Pulmonary artery endothelial cell (primary cell): ENCODE data around the gene SH3BP4. TPM values are rescaled to one million over a fixed set of nuclear protein-coding genes. Genes with fewer than 3 reads are reported as not detected.

Experiments
- DNase-seq: peaks from one replicate; pipeline ENCODE4 v3.0.0-alpha.2; 2011; ENCODE audit warnings: low read depth, low spot score
- total RNA-seq: library from RNA; depleted of rRNA; stranded (reverse); fragments of >200 nt; gene quantifications from 2 replicates; pipeline ENCODE4 v1.2.3, GENCODE V29; 2014

The SH3BP4 gene
- total RNA-seq, 1 donor from 2014 or later, result 47.7 TPM

DNA sequence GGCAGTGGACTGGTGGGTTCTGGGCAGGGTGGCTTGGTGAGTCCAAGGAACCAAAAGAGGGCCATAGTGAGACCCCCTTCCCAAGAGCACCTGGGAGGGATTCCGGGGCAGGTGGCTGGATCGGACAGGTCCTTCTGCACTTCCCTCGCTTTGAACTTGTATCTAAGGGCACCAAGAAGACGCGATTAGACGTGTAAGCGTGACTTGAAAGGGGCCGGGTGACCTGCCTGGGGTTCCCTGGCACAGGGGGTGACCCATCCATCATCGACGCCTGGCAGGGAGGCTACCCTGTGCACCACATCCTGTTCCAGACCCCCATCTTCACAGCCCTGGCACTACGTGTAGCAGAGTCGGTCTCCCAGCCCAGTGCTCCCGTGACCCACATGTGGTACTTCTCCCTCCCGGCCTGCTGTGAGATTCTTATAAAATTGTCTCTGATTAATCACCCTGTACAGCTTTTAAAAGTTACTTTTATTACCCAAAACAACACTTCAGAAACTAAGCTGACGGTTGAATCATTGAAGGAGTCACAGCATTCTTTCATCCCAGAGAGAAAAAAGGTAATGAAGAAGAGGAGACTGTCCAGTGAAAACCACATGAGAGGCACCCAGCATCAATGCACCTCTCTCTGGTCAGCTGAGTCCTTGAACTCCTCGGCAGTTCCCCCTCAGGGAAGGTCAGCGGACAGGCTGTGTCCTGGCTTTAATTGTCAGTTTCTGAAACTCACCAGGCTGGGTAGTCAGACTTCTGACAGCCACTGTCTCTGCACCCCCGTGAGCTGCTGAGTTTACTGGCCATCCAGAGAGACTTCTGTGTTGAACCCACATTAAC lies 13.0 kb downstream of the SH3BP4 start:
- DNase-seq, result no peak

DNA sequence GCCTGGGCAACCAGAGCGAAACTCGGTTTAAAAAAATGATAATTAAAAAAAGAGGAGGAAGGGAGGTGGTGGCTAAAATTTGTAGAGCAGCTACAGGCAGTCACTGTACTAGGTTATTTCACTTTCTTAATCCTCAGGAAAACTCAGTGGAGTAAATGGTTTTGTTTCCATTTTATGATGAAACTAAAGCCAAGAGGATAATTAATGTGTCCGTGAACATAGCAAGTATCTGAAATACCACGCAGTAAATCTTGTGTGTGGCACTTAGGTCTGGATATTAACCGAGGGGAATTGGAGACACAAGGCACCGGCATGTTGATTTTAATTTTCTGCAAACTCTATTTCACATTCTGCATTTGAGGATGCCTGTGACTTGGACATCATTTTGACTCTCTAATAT lies 14.5 kb downstream of the SH3BP4 start:
- no peak for DNase-seq

GRCh38 chr2:234967201-234967869 lies 15.5 kb downstream of the SH3BP4 start:
- no peak for DNase-seq

- no peak for DNase-seq
Measured at GRCh38 chr2:234967870-234968208, 16.0 kb downstream of the SH3BP4 start.

DNA sequence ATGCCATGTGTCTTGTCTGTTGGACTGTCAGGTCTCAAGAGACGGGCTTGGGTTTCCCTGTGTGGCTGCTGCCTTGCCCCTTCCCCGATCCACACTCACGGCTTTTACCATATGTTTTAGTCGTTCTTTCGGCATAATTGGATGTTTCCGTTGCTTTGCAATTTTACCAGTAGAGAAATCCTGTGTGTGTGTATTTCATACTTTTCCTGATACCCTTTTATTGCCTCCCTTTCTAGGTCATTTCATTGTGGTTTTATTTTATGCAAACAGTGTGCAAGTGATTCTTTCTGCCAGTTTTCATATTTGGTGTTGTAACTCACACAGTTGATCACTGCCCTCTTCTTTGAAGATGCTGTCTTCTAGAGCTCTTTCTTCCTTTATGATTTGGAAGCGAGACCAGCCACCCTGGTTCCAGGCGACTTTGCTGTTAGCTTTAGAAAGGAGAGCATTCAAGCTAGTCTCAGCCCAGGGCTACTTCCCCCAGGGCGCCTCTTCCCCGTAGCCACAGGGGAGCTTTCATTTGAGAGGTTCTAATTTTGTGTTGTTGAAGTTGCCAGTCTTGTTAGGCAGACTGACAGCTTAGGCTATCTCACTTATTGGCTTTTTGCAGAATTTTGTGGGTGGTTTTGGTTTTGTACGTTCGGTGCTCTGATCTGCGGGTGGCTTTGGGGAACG lies 17.0 kb downstream of the SH3BP4 start:
- DNase-seq, result no peak

GRCh38 chr2:234969306-234970098 lies 17.7 kb downstream of the SH3BP4 start:
- DNase-seq, result no peak

DNA sequence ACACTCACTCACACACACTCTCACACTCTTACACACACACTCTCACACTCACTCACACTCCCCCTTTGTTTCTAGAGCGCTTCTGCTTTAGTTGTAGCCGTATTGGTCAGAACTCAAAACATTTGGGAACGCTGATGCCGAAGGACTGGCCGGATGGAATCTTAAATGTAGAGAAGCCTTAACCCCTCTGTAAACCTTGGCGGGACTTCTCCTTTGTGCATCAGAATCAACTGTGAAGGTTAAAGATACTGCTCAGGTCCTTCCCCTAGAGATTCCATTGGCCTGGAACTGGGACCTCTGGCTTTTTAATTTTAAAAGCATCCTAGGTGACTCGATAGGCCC lies 18.3 kb downstream of the SH3BP4 start:
- DNase-seq, result no peak

- no peak for DNase-seq
Measured at GRCh38 chr2:234970477-234970882, 18.7 kb downstream of the SH3BP4 start.

GRCh38 chr2:234971496-234971895 lies 19.7 kb downstream of the SH3BP4 start:
- no peak for DNase-seq

- DNase-seq, result no peak
Measured at GRCh38 chr2:234973008-234973407, 21.2 kb downstream of the SH3BP4 start.

- no peak for DNase-seq
Measured at GRCh38 chr2:234974501-234975385, 22.9 kb downstream of the SH3BP4 start.

DNA sequence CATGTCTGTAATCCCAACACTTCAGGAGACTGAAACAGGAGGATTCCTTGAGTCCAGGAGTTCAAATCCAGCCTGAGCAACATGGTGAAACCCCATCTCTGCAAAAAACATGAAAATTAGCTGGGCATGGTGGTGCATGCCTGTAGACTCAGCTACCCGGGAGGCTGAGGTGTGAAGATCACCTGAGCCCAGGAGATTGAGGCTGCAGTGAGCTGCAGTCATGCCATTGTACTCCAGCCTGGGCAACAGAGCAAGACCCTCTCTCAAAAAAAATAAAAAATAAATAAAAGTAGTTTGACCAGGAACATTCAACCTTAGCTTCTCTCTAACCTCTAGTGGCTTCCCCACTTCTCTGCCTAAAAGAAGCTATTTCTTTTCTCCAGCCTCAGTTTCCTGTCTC lies 23.8 kb downstream of the SH3BP4 start:
- no peak for DNase-seq

GRCh38 chr2:234976479-234977227 lies 24.8 kb downstream of the SH3BP4 start:
- no peak for DNase-seq

DNA sequence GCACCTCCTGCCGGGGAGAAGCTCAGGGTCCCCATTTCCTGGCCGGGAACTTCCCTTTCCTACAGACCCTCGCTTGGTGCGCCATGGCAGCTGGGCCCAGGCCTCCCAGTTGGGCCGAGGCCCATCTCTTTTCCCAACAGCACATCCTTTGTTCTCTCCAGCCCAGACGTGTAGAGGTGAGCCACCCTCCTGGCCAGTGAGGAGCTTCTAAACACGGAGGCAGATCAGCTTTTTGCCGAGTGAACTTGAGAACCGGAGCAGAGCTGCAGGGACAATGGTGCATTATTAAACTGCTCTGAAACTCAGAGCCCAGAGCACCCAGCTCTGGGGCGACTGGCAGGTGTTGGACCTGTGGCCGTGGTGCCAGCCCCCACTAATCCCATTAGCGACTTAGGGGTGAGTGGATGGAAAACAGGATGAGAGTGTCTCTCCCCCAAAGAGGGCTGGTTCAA lies 25.4 kb downstream of the SH3BP4 start:
- DNase-seq, result no peak

DNA sequence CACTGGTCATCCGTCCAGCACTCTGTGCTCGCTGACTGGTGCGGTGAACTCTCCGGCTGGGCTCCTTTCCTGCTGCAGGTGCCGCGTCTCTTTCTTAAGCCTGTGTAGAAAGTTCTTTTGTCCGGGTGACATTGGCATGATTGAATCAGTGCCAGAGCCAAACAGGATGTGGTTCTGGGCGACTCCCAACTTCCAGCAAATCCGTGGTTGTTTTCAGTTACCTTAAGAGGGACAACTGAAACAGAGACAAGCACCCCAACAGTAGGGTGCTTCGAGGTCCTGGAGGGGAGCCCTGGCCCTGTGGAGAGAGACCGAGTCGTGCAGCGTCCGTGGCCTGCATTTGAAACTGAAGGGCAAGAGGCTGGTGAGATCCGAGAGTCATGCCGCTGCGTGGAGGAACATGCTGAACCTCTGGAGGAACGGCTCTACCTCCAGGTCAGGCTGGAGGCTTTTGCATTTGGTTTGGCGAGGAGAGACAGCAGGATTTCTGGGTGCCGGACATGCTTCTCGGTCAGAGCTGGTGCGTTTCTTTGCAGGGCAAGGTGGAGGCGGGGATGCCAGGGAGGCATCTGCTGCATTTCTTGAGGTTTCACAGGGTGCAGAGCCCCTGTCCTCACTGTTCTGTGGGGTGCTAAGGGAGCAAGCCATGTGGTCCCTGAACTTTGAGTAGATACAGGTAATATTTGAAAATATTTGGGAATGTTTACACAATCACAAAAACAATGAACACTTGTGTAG lies 26.8 kb downstream of the SH3BP4 start:
- no peak for DNase-seq

DNA sequence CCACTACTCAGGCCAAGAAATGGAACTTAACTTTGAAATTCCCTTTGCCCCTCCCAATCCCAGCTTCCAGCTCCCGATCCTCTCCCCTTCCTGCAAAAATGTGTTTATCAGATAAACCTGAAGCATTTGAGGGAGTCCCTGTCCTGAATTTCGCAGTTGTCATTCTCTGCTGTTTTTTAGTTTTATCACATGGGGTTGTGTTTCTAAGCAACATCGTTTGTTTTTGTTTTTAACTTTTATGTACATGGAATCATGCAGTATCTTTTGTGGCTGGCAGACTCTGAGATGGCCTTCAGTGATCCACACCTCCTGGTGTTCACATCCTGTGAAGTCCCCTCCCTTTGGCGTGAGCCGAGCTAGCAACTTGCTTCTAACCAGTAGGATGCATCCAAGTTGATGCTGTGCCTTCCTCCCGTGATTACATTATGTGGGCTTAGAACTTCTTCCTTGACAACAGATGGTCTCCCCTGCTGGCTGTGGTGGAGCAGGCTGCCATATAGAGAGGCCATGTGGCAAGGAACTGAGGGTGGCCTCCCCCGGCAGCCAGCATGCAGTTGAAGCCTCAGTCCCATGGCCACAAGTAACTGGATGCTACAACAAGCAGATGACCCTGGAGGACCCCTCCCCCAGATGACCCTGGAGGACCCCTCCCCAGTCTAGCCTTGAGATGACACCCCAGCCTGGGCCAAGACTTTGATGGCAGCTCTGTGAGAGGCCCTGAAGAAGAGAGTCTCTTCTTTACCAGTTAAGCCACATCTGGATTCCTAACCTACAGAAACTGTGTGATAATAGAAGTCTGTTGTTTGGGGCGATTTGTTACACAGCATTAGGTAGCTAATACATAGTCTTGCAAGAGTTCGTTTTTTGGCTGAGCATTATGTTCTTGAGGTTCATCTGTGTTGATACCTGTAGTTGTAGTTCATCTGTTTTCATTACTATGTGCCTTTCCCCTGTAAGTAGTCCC lies 27.7 kb downstream of the SH3BP4 start:
- peak; percentile 68 for DNase-seq

DNA sequence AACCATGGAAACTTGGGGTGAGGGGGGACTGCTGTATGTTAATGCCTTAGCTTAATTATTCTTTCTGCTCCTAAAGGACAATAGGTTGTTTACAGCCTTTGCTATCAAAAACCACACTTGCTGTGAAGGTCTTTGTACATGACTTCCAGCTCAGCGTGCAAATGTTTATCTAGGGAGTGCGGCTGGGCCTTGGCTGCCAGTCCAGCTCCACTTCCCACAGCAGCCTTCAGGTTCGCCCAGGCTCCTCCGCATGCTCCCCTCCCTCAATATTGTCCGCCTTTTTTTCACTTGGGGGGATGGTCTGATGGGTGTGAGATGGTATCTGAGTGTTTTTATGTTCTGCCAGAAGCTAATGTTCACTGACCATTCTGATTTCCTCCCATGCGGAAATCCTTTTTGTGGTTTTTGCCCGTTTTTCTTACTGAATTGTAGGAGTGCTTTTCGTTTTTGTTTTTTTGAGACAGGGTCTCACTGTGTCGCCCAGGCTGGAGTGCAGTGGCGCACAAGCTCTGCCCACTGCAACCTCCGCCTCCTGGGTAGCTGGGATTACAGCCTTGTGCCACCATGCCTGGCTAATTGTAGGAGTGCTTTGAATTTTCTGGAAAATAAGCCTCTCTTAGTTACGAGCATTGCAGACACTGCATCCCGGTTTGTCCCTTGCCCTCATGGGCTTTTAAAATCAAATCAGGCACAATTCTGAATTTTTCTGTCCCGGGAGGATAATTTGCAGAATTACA lies 28.8 kb downstream of the SH3BP4 start:
- peak; percentile 78 for DNase-seq
